ENCODE data around the gene RAB6C.
"Not testable (repeated sequence)": the region's sequence is repeated elsewhere in the genome, so short reads cannot be mapped to it uniquely, and the experiment has no call there.

The RAB6C gene

GRCh38 chr2:129979629-129980155 lies at the start of gene RAB6C:
Gene RAB6C, plus strand, starts transcription at chr2:129979666. Its CDS starts 450 bp downstream, at chr2:129980116.
- DNase-seq = not testable (repeated sequence)

GRCh38 chr2:129930451-129930850 lies 49.0 kb upstream of the RAB6C start:
- DNase-seq = no peak

DNA sequence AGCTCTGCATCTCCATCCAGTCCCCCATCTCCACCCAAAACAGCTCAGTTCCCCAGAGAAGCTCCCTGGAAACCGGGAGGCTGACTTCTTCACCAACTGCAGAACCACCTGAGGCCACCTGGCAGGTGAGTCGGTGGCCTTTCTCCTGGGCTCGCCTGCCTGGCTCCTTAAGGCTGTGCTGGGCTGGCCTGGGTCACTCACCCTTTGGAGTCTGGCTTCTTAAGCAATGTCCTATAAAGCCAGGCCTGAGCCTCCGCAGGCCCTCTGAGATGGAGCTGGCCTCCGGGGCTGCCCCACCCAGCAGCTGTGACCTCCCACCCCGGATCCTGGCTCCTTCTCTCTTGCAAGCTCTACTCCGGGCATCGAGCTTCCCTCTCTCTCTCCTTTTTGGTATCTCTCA lies 46.1 kb upstream of the RAB6C start:
- not testable (repeated sequence) for DNase-seq

- no peak for DNase-seq
Measured at GRCh38 chr2:129934044-129934822, 45.2 kb upstream of the RAB6C start.

GRCh38 chr2:129935118-129935517 lies 44.3 kb upstream of the RAB6C start:
- DNase-seq = no peak

DNA sequence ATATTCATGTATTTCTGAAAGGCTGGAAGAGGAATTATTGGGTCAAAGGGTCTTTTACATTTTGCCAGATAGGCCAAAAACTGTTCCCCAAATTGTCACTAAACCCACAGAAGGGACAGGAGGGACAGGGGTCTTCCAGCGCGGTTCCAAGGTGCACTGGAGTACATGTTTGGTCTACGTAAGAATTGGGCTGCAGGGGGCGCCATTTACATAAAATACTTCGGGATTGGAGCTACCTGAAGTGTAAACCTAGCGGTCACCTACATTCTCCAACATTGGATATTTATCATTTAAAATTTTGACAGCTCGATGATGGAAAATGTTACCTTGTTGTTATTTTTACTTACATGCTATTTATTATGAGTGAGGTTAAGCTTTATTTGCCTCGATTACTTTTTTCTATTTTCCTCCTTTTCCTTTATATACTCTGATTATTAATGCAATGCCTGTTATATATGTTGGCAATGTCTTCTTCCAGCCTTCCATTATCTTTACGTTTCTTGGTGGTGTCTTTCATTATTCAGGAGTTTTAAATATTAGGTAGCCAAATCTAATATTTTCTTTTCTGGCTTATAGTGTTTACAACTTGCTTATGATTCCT lies 43.0 kb upstream of the RAB6C start:
- DNase-seq = no peak

- not testable (repeated sequence) for DNase-seq
Measured at GRCh38 chr2:129938850-129939471, 40.5 kb upstream of the RAB6C start.

- DNase-seq = not testable (repeated sequence)
Measured at GRCh38 chr2:129943456-129943855, 36.0 kb upstream of the RAB6C start.

DNA sequence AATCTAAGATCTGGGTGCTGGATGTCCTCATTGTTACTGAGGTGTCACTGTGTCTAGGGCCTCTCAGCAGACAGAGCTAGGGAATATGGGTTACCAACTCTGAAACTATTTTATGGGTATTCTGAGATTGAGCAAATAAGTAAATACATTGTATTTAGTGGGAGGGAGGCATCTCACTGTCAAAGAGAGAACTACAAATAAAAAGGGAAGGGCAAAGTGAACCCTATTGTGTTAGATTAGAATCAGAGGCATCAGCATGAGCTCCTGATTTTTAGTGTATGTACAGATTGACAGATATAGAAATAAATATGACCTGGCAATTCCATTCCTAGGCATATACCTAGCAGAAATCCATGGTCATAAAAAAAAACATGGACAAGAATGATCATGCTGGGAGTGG lies 33.9 kb upstream of the RAB6C start:
- no peak for DNase-seq

GRCh38 chr2:129947712-129948111 lies 31.8 kb upstream of the RAB6C start:
- not testable (repeated sequence) for DNase-seq

DNA sequence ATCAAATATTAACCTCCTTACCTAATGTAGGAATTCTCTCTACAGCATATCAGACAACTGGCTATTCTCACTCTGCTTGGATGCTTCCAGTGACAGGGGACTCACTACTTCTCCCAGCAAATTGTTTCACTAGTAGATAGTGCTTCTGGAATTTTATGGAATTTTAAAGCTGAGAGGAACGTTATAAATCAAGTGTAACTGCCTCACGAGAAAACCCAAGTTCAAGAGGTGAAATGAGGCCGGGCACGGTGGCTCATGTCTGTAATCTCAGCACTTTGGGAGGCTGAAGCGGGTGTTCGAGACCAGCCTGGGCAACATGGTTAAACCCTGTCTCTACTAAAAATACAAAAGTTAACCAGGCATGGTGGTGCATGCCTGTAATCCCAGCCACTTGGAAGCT lies 23.3 kb upstream of the RAB6C start:
- not testable (repeated sequence) for DNase-seq

DNA sequence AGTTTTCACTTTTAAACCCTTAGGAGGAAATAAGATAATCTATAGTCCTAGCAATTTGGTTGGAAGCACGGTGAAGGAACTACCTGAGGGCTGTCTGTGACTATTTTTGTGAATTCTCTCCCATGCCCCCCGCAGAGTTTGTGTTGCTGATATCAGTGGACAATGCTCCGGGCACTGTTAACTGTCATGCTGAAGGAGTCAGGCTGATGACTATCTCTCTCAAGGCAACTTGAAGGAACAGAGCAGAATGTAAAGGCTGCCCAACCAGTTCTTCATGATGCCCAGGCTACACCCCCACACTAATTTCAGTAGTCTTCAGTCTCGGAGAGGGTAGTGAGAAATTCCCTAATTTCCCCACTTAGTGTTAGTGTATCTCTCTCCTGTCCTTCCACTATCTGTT lies 21.6 kb upstream of the RAB6C start:
- no peak for DNase-seq

GRCh38 chr2:129958736-129959135 lies 20.7 kb upstream of the RAB6C start:
- not testable (repeated sequence) for DNase-seq

DNA sequence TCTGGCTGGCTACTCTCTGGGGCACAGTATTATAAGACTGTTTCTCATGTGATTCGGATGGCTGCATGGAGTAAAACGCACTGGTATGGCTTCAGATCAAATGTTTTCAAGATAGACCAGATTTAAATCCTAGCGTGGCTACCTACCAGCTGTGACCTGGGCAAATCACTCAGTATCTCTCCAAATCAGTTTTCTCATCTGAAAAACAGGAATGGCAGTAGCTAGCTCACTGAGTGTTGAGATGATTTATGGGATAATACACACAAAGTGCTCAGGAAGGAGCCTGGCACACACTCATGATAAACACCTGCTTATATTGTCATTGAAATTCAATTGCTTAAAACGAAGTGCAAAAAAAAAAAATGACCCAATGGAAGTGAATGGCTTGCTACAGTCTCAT lies 10.9 kb upstream of the RAB6C start:
- DNase-seq = not testable (repeated sequence)

GRCh38 chr2:129975016-129975774 lies 4.3 kb upstream of the RAB6C start:
- no peak for DNase-seq

- not testable (repeated sequence) for DNase-seq
Measured at GRCh38 chr2:129976969-129977368, 2.5 kb upstream of the RAB6C start.

DNA sequence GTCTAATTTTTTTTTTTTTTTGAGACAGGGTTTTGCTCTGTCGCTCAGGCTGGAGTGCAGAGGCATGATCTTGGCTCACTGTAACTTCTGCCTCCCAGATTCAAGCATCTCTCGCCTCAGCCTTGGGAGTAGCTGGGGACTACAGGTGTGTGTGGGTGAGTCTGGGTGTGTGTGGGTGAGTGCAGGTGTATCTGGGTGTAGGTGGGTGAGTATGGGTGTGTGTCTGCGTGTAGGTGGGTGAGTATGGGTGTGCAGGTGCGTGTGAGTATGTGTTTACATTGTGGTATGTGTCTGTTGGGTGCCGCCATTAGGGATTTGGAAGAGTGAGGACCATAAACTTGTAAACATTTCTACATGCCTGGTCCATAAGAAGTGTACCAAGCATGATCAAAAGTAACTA lies 1.5 kb upstream of the RAB6C start:
- no peak for DNase-seq

- DNase-seq = not testable (repeated sequence)
Measured at GRCh38 chr2:129980246-129980645, 780 bp downstream of the RAB6C start.

- not testable (repeated sequence) for DNase-seq
Measured at GRCh38 chr2:129981689-129982088, 2.2 kb downstream of the RAB6C start.

DNA sequence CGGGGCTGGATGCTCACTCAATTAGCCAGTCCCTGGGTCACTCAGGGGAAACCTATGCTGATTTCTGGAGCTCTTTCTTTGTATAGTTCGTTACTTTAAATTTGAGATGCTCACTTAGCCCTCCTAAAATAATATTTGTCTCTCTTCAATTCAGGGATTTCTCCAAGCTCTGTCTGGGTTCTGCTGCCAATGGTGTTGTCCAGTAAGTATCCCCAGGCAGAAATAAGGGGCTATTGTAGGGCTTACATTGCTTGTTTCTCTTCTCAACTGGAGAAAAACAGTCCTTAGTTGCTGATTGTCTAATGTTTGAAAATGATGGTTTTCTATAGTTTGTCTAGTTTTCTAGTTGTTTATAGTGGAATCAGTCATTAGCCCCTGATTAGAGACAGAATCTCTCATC lies 5.0 kb downstream of the RAB6C start:
- no peak for DNase-seq

- not testable (repeated sequence) for DNase-seq
Measured at GRCh38 chr2:129992415-129993006, 13.0 kb downstream of the RAB6C start.

GRCh38 chr2:129993151-129993550 lies 13.7 kb downstream of the RAB6C start:
- DNase-seq = not testable (repeated sequence)

Measured in T1000 (cell line).